ENCODE data around the gene ATP6V1G3. TPM values are rescaled to one million over a fixed set of nuclear protein-coding genes. Genes with fewer than 3 reads are reported as not detected.

Gene ATP6V1G3
- total and polyA plus RNA-seq, 12 donors, result not detected

GRCh38 chr1:198535631-198536030 is 4.8 kb downstream of the ATP6V1G3 start:
- Histone ChIP-seq H3K4me3 (no peak overlapping the region), H3K27me3 (no peaks in the 10 kb centered on the region), H3K4me1 (peaks cover 0 to 6% (median 0%) of the 10 kb centered on the region in 9 donors), H3K36me3 (no peaks in the 10 kb centered on the region), H3K27ac (peak overlapping the region in 1 of 10 donors; percentile 31), H3K9me3 (no peaks in the 10 kb centered on the region)
- DNase-seq (no peak), ATAC-seq (no peak)
- TF ChIP-seq CTCF (IDR thresholded peaks at IDR 0.05), result no peak
- intact Hi-C loops (cut with DNase I), result no loop called here

GRCh38 chr1:198534548-198535418 is 5.7 kb downstream of the ATP6V1G3 start:
- TF ChIP-seq CTCF (IDR thresholded peaks at IDR 0.05), result no peak
- H3K4me3 ChIP-seq, result no peak overlapping the region
- peaks cover 0 to 6% (median 0%) of the 10 kb centered on the region in 9 donors for H3K4me1 ChIP-seq
- H3K27me3 ChIP-seq, result no peaks in the 10 kb centered on the region
- intact Hi-C loops (cut with DNase I), result no loop called here
- H3K36me3 ChIP-seq, result no peaks in the 10 kb centered on the region
- DNase-seq (no peak), ATAC-seq (no peak)
- H3K9me3 ChIP-seq, result no peaks in the 10 kb centered on the region
- 75 to 79% methylated on average over 1 of the region's 1 CpG for WGBS, 2 donors
- H3K27ac ChIP-seq, result peak overlapping the region in 1 of 10 donors; percentile 31

- no peak overlapping the region for H3K27ac ChIP-seq
- intact Hi-C loops (cut with DNase I), result no loop called here
- WGBS, 2 donors, result 88 to 98% methylated on average over 3 of the region's 3 CpGs
- H3K4me1 ChIP-seq, result peaks cover 0 to 6% (median 0%) of the 10 kb centered on the region in 9 donors
- DNase-seq (no peak), ATAC-seq (no peak)
- no peak overlapping the region for H3K4me3 ChIP-seq
- no peaks in the 10 kb centered on the region for H3K9me3 ChIP-seq
- H3K27me3 ChIP-seq, result no peaks in the 10 kb centered on the region
- H3K36me3 ChIP-seq, result no peaks in the 10 kb centered on the region
- TF ChIP-seq CTCF (IDR thresholded peaks at IDR 0.05), result no peak
These were observed 8.6 kb downstream of the ATP6V1G3 start for GRCh38 chr1:198531891-198532290.

- ATAC-seq, result no peak
These were observed 9.5 kb downstream of the ATP6V1G3 start for GRCh38 chr1:198530953-198531352.

More at GRCh38 chr1:198530953-198531352, 9.5 kb downstream of the ATP6V1G3 start:
- 41 to 55% methylated on average over 3 of the region's 3 CpGs for WGBS, 2 donors
- intact Hi-C loops (cut with DNase I), result no loop called here
- H3K36me3 ChIP-seq, result no peaks in the 10 kb centered on the region
- no peak for DNase-seq
- H3K27me3 ChIP-seq, result no peaks in the 10 kb centered on the region
- no peak overlapping the region for H3K27ac ChIP-seq
- no peak for TF ChIP-seq CTCF (IDR thresholded peaks at IDR 0.05)
- H3K4me1 ChIP-seq, result peaks cover 0 to 6% (median 0%) of the 10 kb centered on the region in 9 donors
- no peaks in the 10 kb centered on the region for H3K9me3 ChIP-seq
- no peak overlapping the region for H3K4me3 ChIP-seq
